Fibroblast of skin of abdomen (primary cell): ENCODE results near the gene SDE2.
"Not testable (repeated sequence)": the region's sequence is repeated elsewhere in the genome, so short reads cannot be mapped to it uniquely, and the experiment has no call there.

Source experiments
- DNase-seq: peaks from one replicate; pipeline ENCODE4 v3.0.0-alpha.2; 2013

Gene SDE2

DNA sequence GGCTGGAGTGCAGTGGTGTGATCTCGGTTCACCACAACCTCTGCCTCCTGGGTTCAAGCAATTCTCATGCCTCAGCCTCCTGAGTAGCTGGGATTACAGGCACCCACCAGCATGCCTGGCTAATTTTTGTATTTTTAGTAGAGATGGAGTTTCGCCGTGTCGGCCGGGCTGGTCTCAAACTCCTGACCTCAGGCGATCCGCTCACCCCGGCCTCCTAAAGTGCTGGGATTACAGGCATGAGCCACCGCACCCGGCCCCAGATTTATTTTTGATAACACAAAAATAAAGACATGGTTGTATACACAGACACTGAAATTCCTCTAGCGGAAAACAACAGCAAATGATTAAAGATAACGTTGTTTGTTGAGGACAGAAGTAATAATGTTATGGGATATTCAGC is 24.0 kb downstream of the SDE2 start:
- DNase-seq, result not testable (repeated sequence)

DNA sequence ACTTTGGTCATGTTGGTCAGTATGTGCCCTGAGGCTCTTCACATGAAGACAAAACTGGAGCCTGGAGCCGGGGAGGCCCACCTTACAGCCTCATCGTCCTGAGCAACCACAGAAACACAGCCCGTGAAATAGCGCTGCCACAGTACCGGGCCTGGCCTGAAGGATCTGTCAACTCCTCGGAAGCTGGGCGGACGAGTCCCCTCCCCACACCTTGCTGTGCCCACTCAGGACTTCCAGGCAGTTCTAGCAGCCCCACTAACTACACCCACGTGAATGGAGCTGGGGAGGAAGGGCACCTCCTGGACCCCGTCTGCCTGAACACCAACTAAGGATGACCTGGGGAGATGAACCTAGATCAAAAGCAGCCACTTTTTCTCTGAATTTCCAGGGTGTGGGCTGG is 24.7 kb downstream of the SDE2 start:
- no peak for DNase-seq

DNA sequence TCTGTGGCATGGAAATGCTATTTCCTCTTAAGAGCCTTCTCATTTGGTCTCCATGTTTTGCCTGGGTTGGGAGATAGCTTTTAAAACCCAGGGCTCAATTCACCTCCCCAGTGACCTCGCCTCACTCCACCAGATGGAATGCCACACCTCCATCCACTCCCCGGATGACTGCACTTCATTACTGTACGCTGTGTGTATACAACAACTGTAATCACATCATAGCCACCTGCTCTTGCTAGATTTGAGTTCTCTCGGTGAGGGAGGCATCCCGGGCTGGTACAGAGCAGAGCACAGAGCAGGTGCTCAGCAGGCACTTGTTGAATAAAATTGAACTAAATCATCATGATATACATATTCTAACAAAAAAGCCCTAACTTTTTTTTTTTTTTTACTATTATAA is 26.0 kb downstream of the SDE2 start:
- no peak for DNase-seq

DNA sequence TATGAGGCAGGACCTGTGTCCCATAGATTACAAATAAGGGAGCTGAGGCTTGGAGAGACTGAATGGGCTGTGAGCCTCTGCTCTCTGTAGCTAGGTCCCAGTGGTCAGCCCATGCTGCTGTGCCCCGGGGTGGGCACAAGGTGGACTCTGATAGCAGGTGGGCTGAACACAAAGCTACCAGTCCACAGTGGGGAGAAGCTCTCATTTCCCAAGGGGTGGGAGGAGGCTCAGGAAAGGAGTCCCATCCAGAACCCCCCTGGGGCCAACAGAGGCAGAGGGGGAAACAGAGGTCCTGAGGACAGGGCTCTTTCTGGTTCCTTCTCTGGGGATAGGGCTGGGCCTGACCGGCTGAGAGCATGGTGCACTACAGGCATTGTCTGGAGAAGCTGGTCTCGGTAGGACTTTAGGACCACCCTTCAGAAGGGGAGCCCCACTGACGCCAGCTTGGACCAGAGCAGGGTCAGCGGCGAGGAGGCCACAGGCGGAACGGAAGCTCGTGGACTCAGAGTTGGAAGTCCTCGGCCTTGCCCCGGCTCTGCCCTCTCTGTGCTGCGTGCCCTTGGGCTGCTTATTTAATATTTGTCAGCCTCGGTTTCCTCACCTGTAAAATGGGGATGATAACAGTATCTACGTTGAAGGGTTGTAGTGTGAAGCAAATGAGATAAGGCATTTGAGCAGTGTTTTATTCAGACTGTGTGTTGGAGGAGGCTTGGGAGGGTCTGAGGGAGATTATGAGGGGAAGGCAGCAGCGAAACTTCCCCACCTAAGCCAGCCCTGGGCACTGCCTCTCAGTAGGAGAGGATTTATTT is 26.6 kb downstream of the SDE2 start:
- DNase-seq, result no peak

DNA sequence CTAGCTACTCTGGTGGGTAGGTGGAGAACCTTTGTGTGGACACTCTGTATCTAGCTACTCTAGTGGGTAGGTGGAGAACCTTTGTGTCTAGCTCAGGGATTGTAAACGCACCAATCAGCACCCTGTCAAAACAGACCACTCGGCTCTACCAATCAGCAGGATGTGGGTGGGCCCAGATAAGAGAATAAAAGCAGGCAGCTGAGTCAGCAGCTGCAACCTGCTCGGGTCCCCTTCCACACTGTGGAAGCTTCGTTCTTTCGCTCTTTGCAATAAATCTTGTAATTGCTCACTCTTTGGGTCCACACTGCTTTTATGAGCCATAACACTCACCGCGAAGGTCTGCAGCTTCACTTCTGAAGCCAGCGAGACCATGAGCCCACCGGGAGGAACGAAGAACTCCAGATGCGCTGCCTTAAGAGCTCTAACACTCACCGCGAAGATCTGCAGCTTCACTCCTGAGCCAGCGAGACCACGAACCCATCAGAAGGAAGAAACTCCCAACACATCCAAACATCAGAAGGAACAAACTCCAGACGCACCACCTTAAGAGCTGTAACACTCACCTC is 28.5 kb downstream of the SDE2 start:
- DNase-seq, result not testable (repeated sequence)

DNA sequence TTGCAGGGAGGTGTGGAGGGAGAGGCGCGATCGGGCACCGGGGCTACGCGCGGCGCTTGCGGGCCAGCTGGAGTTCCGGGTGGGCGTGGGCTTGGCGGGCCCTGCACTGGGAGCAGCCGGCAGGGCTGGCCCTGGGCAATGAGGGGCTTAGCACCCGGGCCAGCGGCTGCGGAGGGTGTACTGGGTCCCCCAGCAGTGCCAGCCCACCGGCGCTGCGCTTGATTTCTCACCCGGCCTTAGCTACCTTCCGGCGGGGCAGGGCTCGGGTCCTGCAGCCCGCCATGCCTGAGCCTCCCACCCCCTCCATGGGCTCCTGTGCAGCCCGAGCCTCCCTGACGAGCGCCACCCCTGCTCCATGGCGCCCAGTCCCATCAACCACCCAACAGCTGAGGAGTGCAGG is 29.4 kb downstream of the SDE2 start:
- not testable (repeated sequence) for DNase-seq

DNA sequence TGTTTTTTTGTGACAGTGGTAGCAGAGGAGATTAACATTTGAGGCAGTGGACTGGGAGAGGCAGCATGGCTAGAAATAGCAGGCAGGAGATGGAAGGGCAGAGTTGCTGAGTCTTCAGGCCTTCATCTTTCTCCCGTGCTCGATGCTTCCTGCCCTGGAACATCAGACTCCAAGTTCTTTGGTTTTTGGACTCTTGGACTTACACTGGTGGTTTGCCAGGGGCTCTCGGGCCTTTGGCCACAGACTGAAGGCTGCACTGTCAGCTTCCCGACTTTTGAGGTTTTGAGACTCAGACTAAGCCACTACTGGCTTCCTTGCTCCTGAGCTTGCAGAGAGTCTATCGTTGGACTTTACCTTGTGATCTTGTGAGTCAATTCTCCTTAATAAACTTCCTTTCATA is 33.9 kb downstream of the SDE2 start:
- DNase-seq, result no peak

DNA sequence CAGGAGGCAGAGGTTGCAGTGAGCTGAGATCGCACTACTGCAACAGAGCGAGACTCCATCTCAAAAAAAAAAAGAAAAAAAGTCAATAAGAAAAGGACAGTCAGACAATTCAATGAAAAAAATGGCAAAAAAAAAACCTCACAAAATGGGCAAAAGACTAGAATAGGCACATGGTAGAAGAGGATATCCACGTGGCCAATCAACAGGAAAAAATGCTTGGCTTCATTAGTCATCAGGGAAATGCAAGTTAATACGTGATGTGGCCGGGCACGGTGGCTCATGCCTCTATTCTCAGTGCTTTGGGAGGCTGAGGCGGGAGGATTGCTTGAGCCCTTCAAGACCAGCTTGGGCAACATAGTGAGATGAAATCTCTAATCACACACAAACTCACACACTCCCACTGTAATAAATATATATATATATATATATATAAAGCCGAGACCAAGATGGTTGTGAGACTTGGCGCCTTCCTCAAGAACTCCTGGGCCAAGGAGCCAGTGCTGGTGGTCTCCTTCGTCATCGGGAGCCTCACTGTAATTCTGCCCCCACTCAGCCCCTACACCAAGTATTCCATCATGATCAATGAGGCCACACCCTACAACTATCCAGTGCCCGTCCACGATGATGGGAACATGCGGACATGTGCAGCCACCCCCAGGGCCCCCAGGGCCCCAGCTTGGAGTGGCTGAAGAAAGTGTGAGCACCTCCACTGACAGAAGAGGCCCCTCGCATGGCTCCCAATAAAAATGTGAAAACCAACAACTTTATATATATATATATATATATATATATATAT is 35.2 kb downstream of the SDE2 start:
- DNase-seq, result no peak

DNA sequence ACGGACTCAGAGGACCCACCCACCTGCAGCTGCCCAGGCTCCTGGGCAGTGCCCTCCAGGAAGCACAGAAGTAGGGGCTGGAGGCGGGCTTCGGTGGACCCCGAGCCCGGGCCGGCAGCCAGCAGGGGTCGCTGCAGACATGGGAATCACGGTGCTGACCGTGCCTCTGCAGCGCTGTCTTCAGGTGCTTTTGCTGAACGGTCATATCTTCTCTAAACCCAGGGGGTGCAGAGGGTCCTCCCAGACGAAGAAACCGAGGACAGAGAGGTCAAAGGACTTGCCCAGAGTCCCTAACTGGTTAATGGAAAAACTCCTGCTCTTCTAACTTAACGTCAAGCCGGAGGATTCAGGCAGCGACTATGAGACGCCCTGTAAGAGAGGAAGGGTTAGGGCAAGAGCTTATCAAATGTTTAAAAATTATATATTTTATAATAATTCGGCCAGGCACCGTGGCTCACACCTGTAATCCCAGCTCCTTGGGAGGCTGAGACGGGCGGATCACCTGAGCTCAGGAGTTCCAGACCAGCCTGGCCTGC is 36.6 kb downstream of the SDE2 start:
- no peak for DNase-seq

DNA sequence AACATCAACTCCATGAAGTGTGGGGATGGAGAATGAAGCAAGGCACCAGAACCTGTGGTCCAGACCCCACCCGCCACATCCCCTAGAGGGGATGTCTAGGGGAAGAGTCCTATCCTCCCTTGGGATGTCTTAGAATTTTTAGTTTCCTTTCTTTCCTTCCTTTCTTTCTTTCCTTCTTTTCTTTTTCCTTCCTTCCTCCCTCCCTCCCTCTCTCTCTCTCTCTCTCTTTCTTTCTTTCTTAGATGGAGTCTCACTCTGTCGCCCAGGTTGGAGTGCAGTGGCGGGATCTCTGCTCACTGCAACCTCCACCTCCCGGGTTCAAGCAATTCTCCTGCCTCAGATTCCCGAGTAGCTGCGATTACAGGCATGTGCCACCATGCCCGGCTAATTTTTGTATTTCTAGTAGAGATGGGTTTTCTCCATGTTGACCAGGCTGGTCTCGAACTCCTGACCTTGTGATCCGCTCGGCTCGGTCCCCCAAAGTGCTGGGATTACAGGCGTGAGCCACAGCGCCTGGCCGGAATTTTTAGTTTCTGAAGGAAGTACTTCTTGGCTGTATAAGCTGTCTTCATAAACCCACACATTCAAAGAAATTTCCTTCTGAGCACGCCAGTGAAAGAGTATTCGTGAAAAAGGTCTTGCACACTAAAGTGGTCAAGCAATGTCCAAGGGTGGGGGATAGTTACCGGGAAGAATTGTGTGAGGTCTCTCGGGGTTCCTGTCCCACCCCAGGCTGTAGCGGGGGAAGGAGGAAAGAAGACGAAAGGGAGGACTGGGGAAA is 37.3 kb downstream of the SDE2 start:
- no peak for DNase-seq

DNA sequence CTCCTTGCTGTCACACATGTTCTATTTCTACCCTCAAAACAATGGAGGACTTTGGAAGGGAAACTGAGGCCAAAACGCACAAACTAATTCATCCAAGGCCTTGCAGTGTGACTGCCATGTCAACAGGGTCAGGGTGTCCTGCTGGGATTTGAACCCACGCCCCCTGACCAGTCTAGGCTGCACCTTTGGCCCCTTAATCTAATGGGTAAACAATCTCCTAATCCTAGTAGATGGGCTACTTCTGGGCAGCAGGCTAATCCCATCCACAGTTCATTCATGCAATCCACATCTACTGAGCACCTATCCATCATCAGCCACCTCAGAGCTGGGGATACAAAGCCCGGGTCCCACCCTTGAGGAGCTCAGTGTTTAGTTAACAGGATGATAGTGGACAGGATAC is 41.1 kb downstream of the SDE2 start:
- DNase-seq, result no peak

DNA sequence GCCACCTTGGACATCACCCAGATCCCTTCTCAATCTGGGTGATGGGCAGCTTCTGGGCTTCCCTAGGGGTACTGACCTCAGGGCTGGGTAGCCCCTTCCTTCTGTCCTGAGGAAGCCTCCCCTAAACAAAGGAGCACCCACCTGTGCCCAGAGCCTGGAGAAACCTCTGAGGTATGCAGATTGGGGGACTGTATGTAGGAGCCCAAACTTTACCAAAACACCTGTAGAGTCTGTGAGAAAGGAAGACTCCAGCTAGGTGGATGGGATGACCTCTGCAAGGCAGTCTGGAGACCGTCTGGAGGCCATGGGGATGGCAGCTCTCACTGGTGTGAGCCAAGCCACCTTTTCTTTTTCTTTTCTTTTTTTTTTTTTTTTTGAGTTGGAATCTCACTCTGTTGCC is 44.4 kb downstream of the SDE2 start:
- no peak for DNase-seq

DNA sequence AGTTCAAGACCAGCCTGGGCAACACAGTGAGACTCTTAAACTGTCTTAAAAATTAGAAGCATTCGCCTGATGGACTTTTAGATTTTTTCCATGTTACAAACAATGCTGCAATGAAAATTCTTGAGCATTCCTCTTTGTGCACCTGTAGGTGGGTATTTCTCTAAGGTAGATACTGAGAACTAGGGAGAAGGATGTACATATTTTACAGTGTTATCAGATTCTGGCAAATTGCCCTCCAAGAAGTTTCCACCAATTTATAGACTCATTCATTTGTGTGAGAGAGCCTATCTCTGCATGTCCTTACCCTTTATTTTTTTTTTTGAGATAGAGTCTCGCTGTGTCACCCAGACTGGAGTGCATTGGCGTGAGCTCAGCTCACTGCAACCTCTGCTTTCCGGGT is 45.8 kb downstream of the SDE2 start:
- DNase-seq, result no peak

DNA sequence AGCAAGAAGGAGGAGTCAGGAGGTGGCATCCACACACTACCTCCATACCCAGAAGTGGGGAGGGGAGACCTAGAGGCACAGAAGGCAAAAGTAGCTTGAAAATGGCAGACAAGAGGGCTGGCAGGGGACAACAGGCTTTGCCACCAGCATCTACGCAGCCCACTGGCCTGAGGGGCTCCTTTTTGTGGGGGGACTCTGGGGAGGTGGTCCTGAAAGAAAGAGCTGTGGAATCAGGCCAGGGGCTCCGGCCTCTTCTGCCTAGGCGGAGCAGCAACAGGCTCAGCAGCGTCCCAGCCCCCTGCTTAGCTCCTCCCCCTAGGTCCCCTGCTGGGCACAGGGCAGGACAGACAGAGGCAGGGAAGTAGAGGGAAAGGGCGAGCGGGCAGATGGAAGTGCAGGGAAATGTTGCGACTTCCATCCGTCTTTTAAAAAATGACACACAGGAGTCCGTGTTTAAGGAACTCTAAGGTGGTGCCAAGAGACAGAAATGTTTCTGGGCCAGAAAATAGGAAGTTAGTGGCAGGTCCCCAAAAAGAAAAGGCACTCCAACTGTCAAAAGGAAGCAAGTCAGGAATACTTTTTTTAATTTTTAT is 48.1 kb downstream of the SDE2 start:
- DNase-seq, result no peak

DNA sequence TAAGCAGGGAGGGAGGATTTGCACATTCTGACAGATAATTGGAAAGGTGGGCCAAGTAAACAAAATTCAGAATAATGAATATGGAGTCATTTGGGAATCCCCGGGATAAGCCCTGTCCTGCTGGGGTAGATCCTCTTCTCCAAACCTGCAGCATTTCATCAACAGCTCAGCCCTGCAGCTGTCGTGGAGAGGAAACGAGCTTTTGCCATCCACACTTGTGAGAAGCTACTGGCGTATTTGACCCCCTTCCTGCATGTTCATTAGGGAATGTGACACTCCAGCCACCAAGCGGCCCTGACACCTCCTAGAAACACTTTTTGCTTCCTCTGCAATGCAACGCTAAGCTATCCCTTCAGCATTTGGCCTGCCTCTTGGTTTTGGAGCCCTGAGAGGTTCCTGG is 50.1 kb downstream of the SDE2 start:
- DNase-seq, result no peak

DNA sequence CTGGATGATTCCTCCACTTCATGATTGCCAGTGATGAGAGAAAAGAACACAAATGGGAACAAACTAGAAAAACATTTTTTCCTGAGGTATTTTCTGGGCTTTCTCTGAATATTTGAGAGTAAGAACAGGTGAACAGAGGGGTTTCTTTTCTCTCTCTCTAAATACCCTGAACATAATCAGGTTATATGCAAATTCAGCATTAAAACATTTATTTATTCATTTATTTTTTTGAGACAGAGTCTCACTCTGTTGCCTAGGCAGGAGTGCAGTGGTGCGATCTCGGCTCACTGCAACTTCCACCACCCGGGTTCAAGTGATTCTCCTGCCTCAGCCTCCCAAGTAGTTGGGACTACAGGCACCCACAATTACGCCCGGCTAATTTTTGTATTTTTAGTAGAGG is 52.3 kb downstream of the SDE2 start:
- no peak for DNase-seq

DNA sequence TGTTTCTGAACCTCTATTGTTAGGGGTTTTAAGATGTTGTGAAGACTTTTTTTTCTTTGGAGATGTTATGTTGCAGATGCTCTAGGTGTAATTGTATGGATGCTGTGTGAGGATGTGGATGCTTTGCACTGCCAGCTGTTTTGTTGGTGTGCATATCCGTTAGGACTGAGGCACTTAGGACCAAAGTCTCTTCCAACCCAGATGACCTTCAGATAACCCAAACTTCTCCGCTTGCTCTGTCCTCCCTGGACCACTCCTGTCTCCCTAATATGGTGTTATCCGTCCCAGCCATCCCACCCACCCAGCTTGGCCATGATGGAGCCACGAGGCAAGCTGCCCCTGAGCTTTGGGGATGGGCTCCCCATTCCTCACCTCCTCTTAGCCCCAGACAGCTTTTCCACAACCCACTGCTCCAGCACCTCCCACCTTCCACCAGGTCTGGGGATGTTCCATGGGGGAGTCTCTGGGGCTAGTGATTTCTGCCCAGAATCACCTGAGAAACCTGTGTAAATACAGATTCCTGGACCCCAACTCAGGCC is 53.0 kb downstream of the SDE2 start:
- DNase-seq, result no peak

DNA sequence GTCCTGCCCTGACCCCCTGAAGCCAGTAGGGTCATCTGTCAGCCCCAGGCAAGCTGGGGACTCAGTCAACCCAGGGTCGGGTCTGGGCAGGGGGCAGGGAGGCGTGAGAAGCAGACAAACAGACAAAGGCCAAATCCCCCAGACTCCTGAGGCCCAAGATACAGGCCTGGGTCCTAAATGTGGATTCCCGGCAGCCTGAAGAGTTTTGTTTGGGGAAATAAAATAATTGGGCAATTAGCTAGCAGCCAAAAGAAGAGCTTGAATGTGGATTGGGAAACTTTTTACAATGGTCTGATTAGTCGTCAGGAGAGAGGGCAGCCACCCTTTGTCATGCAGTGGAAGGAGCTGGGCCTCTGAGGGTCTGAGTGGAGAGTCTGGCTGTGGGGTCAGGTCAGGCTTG is 53.6 kb downstream of the SDE2 start:
- no peak for DNase-seq

DNA sequence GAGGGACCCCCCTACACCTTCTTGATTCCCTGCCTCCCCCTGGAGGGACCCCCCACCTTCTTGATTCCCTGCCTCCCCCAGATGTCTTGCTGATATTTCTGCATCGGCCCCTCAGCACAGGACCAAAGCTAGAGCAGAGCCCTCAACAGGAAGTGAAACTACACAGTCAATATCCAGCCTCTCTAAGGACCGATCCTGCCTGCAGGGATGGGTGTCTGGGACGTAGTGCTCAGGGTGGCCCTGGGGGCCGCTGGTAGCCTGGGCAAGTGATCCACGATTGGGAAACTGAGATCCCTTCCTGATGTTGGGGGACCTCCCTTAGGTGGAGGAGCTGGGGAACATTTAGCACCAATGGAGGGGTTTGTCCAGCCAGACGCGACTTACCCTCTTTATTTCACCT is 54.2 kb downstream of the SDE2 start:
- no peak for DNase-seq

DNA sequence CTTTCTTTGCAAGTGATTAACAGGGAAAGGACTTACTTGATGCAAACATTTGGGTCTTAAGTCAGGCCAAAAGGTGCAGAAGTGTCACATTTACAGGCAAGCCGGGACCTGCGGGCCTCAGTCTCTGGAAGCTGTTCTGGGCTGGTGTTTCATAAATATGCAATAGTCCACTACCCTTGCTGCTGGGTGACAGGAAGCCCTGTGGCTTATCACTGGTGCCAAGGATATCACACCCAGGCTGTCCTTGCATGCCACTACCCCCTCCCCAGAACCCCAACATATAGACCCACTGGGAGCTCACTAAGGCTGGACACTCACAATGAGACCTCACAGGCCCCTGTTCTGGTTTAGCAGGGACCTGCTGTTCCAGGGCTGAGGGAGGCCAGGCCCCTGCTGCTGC is 54.8 kb downstream of the SDE2 start:
- no peak for DNase-seq

DNA sequence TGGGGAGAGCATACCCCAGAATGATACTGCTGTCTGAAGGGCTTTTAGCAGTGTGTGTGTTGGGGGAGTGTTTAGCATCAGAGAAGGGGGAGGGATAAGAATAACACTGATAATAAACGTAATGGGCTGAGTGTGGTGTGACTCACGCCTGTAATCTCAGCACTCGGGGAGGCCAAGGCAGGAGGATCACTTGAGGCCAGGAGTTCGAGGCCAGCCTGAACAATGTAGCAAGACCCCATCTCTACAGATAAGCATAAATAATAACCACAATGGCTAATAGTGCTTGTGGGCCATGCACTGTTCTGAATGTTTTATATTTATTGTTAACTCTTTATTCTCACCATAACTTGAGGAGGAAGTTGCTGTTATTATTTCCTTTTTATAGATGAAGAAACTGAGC is 55.6 kb downstream of the SDE2 start:
- no peak for DNase-seq

DNA sequence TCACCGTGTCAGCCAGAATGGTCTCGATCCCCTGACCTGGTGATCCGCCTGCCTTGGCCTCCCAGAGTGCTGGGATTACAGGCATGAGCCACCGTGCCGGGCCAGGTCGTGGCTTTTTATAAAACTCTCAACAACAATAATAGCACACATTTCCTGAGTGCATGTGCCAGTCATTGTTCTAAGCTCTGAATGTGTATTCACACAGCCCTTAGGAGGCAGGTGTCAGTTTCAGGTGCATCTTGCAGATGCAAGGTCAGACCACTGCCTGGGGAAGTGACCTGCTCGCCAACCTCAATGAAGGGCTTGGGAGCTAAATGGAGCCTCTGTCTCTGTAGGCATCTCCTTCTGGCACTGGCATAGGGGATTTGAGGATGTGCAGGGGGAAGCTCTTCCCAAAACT is 56.6 kb downstream of the SDE2 start:
- no peak for DNase-seq
